HG03108 (cell line): ENCODE data around the gene AKAP13.
A peak's percentile ranks its signal among the peaks of the same experiment; 100 is the strongest.

ENCODE experiments used
- ATAC-seq: cut with Tn5 transposase; IDR thresholded peaks from one replicate; pipeline ENCODE4 v1.9.1; 2021; ENCODE audit warnings: moderate library complexity; ENCODE audit not compliant: unreplicated experiment

The AKAP13 gene

GRCh38 chr15:85711580-85712192 is 331.3 kb downstream of the AKAP13 start:
- ATAC-seq: no peak

- no peak for ATAC-seq
Measured at GRCh38 chr15:85716261-85716660, 335.9 kb downstream of the AKAP13 start.

- no peak for ATAC-seq
Measured at GRCh38 chr15:85717212-85717611, 336.8 kb downstream of the AKAP13 start.

GRCh38 chr15:85718271-85718971 is 338.0 kb downstream of the AKAP13 start:
- ATAC-seq: peak; percentile 47

- ATAC-seq: no peak
Measured at GRCh38 chr15:85718981-85719380, 338.6 kb downstream of the AKAP13 start.

- no peak for ATAC-seq
Measured at GRCh38 chr15:85722374-85723152, 342.2 kb downstream of the AKAP13 start.

GRCh38 chr15:85723960-85724945 is 343.9 kb downstream of the AKAP13 start:
- no peak for ATAC-seq

- ATAC-seq: no peak
Measured at GRCh38 chr15:85725019-85725418, 344.6 kb downstream of the AKAP13 start.

GRCh38 chr15:85725564-85725963 is 345.2 kb downstream of the AKAP13 start:
- no peak for ATAC-seq

- ATAC-seq: no peak
Measured at GRCh38 chr15:85726454-85726853, 346.1 kb downstream of the AKAP13 start.

GRCh38 chr15:85727068-85727467 is 346.7 kb downstream of the AKAP13 start:
- no peak for ATAC-seq

GRCh38 chr15:85730001-85730820 is 349.8 kb downstream of the AKAP13 start:
- ATAC-seq: no peak

- ATAC-seq: no peak
Measured at GRCh38 chr15:85733416-85733815, 353.0 kb downstream of the AKAP13 start.

- ATAC-seq: no peak
Measured at GRCh38 chr15:85737061-85737460, 356.7 kb downstream of the AKAP13 start.

- ATAC-seq: no peak
Measured at GRCh38 chr15:85741021-85741421, 360.6 kb downstream of the AKAP13 start.

- ATAC-seq: no peak
Measured at GRCh38 chr15:85741662-85742061, 361.3 kb downstream of the AKAP13 start.

GRCh38 chr15:85742186-85742821 is 361.9 kb downstream of the AKAP13 start:
- no peak for ATAC-seq

GRCh38 chr15:85743392-85744055 is 363.1 kb downstream of the AKAP13 start:
- ATAC-seq: no peak

- no peak for ATAC-seq
Measured at GRCh38 chr15:85744579-85744978, 364.2 kb downstream of the AKAP13 start.
